ENCODE results near the gene OPCML.

- TF ChIP-seq CTCF (IDR thresholded peaks at IDR 0.05) (no peak), EZH2 (IDR thresholded peaks at IDR 0.05; ENCODE audit: borderline replicate concordance, insufficient read depth, low read depth, low read length, poor library complexity, severe bottlenecking) (no peak)
These were observed 364.3 kb downstream of the OPCML start for GRCh38 chr11:133168016-133168415.
